ENCODE data around the gene FSD2.

Gene FSD2

GRCh38 chr15:82805994-82806406 is at the start of gene FSD2:
Gene FSD2 (minus strand): TSS chr15:82806069. CDS start chr15:82787390, 18,679 bp downstream.
- DNase-seq (ENCODE audit: low spot score) = peak; percentile 17

DNA sequence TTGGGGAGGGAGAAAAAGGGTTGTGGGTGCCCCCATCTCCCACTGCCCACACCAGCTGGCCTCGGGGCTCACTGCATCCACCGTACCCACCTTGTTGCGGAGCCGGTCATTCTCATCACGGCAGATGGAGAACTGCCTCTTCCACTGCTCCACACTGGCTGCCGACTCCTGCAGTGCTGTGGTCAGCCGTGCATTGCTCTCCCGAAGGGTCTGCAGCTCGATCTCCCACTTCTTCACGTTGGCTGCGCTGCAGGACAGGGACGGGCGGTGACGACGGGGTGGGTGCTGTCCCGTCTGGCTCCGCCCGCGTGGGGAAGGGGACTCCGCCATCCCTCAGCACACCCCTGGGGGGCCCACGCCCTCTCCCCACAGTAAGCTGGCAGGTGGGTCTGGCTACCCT is 48.7 kb upstream of the FSD2 start:
- DNase-seq (ENCODE audit: low spot score) = no peak

GRCh38 chr15:82852941-82853561 is 47.2 kb upstream of the FSD2 start:
- DNase-seq (ENCODE audit: low spot score) = no peak

DNA sequence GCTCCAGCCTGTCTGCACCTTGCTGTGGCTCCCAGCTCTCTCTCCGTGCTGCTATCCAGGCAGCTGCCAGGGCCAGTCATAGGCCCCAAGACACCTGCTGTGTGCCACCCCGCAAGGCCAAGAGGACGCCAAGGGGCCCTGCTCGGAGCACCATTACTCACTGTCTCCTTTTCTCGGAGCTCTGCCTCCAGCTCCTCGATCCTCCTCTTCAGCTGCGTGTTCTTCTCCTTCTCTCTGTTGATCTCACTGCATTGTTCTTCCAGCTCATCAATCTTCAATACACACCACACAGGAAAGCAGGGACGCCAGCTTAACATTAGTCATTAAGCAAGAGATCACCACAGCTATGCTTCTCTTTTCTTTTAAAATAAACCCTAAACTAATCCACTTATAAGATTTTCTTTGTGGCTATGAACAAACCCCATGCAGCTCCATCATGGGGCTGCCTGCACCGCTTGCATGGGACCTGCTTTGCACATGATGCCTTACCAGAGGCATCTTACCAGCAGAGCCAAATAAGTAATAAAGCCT is 46.2 kb upstream of the FSD2 start:
- DNase-seq (ENCODE audit: low spot score) = no peak

DNA sequence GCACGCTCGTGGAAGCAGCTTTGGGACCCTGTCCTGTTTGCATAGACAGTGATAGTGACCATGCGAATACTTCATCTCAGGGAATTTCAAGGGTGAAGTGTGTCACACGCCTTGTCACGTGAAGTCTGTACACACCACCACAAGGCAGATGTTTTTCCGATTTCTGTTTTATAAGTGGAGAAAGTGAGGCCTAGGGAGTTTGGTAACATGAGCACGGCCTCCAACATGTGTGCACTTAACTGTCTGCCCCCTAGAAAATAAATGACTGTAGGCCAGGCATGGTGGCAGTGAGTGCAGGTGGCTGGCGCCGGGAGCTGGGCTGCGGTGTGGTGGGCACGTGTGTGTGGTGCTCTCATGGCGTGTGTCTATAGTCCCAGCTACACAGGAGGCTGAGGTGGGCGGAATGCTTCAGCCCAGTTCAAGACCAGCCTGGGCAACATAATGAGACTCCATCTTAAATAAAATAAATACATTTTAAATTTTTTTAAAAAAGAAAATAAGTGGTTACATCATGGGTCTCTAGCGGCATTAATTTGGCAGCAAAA is 45.5 kb upstream of the FSD2 start:
- DNase-seq (ENCODE audit: low spot score) = no peak

GRCh38 chr15:82850731-82851130 is 44.9 kb upstream of the FSD2 start:
- DNase-seq (ENCODE audit: low spot score) = no peak

GRCh38 chr15:82849556-82850512 is 44.0 kb upstream of the FSD2 start:
- peak; percentile 49 for DNase-seq (ENCODE audit: low spot score)

- no peak for DNase-seq (ENCODE audit: low spot score)
Observed at GRCh38 chr15:82848241-82848993, 42.5 kb upstream of the FSD2 start.

GRCh38 chr15:82847703-82848102 is 41.8 kb upstream of the FSD2 start:
- no peak for DNase-seq (ENCODE audit: low spot score)

DNA sequence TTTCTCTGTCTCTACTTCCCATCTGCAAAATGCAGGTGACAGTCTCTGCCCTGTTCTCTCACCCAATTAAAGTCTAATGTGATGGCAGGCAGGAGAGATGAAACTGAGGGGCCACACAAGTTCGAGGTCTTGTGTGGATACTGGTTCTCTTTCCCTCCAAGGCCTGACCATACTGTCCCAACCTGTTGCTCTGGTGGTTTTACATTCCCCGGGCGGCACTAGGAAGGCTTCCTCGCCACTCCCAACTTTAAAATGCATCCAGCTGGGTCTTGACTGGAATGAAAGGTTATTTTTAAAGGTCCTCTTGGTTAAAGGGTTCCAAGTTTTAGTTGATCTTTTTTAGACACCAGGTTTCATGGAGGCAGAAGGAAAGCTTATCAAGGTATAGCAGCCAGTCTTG is 40.8 kb upstream of the FSD2 start:
- no peak for DNase-seq (ENCODE audit: low spot score)

DNA sequence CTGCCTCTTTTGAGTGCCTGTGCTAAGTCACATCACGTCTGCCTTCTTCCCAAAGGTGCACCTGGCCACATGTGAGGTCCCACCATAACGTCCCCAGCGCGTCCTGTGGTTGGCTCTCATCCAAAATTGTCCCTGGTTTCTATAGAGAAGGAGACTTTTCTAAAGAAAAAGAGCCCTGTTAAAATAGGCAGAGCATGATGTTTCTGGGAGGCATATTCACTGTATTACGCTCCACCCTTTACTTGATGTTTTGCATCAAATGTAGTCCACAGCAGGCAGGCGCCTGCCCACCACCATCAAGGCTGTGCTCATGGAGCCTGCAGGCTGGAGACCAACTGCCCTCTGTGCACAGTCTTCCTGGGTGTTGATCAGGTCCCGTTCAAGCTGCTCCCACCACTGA is 39.8 kb upstream of the FSD2 start:
- no peak for DNase-seq (ENCODE audit: low spot score)

DNA sequence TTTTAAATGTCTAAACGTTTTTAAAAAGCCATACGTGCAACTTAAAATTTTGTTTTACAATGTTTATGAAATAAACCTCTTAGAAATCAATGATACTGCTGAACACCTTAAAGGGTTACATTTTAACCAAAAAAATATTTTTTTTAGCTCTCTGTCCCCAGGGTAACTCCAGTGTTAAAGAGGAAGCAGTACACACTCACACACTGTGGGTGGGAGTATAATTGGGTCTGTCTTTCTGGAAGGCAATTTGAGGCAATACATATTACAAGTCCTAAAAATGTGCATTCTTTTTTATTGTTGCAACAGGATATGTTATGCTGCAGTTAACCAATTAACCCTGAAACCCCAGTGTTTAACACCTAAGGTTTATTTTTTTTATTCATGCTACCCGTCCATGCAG is 37.7 kb upstream of the FSD2 start:
- no peak for DNase-seq (ENCODE audit: low spot score)

DNA sequence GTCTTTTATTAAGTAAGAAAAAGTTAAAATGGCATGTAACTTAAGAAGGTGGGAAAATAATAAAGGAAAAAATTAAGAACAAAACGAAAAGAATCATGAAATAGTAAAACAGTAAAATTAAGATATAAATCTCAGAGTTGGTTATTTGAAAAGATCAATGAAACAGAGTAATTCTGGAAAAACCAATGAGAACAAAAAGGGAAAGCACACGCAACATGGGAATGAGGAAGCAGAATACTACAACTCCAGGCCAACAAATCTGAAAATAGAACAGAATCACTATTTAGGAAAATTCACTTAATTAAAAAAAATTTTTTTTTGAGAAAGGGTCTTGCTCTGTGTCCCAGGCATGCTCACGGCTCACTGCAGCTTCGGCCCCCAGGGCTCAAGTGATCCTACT is 34.3 kb upstream of the FSD2 start:
- DNase-seq (ENCODE audit: low spot score) = no peak

GRCh38 chr15:82839136-82839535 is 33.3 kb upstream of the FSD2 start:
- DNase-seq (ENCODE audit: low spot score) = no peak

GRCh38 chr15:82838096-82838735 is 32.3 kb upstream of the FSD2 start:
- DNase-seq (ENCODE audit: low spot score) = no peak

GRCh38 chr15:82835391-82835917 is 29.6 kb upstream of the FSD2 start:
- DNase-seq (ENCODE audit: low spot score) = no peak

- no peak for DNase-seq (ENCODE audit: low spot score)
Observed at GRCh38 chr15:82833362-82833682, 27.5 kb upstream of the FSD2 start.

GRCh38 chr15:82832601-82833361 is 26.9 kb upstream of the FSD2 start:
- DNase-seq (ENCODE audit: low spot score) = no peak

GRCh38 chr15:82831894-82832600 is 26.2 kb upstream of the FSD2 start:
- no peak for DNase-seq (ENCODE audit: low spot score)
